HepG2 (cell line): ENCODE results near the gene PKP3. TPM values are rescaled to one million over a fixed set of nuclear protein-coding genes. Genes with fewer than 3 reads are reported as not detected.

Source experiments
- CHD2 ChIP-seq: IDR thresholded peaks from 2 replicates; pipeline ENCODE4 v1.6.1; 2011; ENCODE audit warnings: low read depth, low read length, improper control_type of control experiment
- CSRNP1 ChIP-seq: sonication (generic); formaldehyde crosslinking; IDR thresholded peaks from 2 replicates; pipeline ENCODE4 v1.8.1; 2023; ENCODE audit warnings: mild to moderate bottlenecking, missing genetic modification reagents
- DRAP1 ChIP-seq: IDR thresholded peaks from 2 replicates; pipeline ENCODE4 v1.6.1; 2016; ENCODE audit warnings: missing genetic modification reagents, missing compliant biosample characterization
- ELF1 ChIP-seq: sonication (generic); formaldehyde crosslinking; IDR thresholded peaks from 2 replicates; pipeline ENCODE4 v1.4.0; 2020; ENCODE audit warnings: missing genetic modification reagents
- ETV5 ChIP-seq: IDR thresholded peaks from 2 replicates; pipeline ENCODE4 v1.6.1; 2018; ENCODE audit warnings: missing biosample characterization, missing genetic modification reagents, inconsistent platforms, borderline replicate concordance
- FOXC1 ChIP-seq: sonication (generic); formaldehyde crosslinking; IDR thresholded peaks from 2 replicates; pipeline ENCODE4 v1.8.0; 2022; ENCODE audit warnings: mild to moderate bottlenecking, missing genetic modification reagents, borderline replicate concordance
- NONO ChIP-seq, 2 experiments: fragments of 450-650 bp in 1 of 2; sonication (generic) in 1 of 2; formaldehyde crosslinking in 1 of 2; IDR thresholded peaks in 1 of 2; conservative IDR thresholded peaks in 1 of 2; 2 replicates each; pipeline versions ENCODE4 v1.6.1 to v1.8.0; 2017 to 2022; ENCODE audit warnings: mild to moderate bottlenecking in 1 of 2, missing genetic modification reagents in 1 of 2, moderate library complexity in 1 of 2
- PPARG ChIP-seq: conservative IDR thresholded peaks from 2 replicates; pipeline ENCODE4 v1.6.1; 2016; ENCODE audit warnings: missing biosample characterization, missing genetic modification reagents
- RFX1 ChIP-seq: fragments of 450-650 bp; IDR thresholded peaks from 2 replicates; pipeline ENCODE4 v1.6.1; 2017
- SIN3B ChIP-seq: fragments of 150-350 bp; IDR thresholded peaks from 2 replicates; pipeline ENCODE4 v1.6.1; 2014; ENCODE audit warnings: low read length
- SKIL ChIP-seq: sonication (generic); formaldehyde crosslinking; IDR thresholded peaks from 2 replicates; pipeline ENCODE4 v1.8.0; 2022; ENCODE audit warnings: missing genetic modification reagents, mild to moderate bottlenecking, moderate library complexity, borderline replicate concordance
- SYNCRIP ChIP-seq: fragments of 200-400 bp; formaldehyde crosslinking; IDR thresholded peaks from 2 replicates; pipeline ENCODE4 v1.6.1; 2018; ENCODE audit warnings: mild to moderate bottlenecking, low read depth, low read length; ENCODE audit not compliant: insufficient read depth
- TEAD2 ChIP-seq: sonication (generic); formaldehyde crosslinking; IDR thresholded peaks from 2 replicates; pipeline ENCODE4 v1.9.0; 2021; ENCODE audit warnings: missing genetic modification reagents
- XRCC5 ChIP-seq: fragments of 200-400 bp; formaldehyde crosslinking; optimal IDR thresholded peaks from 2 replicates; pipeline ENCODE3; 2017; ENCODE audit warnings: mild to moderate bottlenecking, low read length
- ZGPAT ChIP-seq: IDR thresholded peaks from 2 replicates; pipeline ENCODE4 v1.6.1; 2016; ENCODE audit warnings: mild to moderate bottlenecking
- ZMYM4 ChIP-seq: sonication (generic); formaldehyde crosslinking; IDR thresholded peaks from 2 replicates; pipeline ENCODE4 v1.8.1; 2023; ENCODE audit warnings: mild to moderate bottlenecking, missing genetic modification reagents
- ZNF121 ChIP-seq: sonication (generic); formaldehyde crosslinking; IDR thresholded peaks from 2 replicates; pipeline ENCODE4 v1.5.0; 2020; ENCODE audit warnings: mild to moderate bottlenecking, missing genetic modification reagents
- ZNF496 ChIP-seq: sonication (generic); formaldehyde crosslinking; IDR thresholded peaks from 2 replicates; pipeline ENCODE4 v1.8.1; 2023; ENCODE audit warnings: mild to moderate bottlenecking, moderate library complexity, missing genetic modification reagents; ENCODE audit not compliant: insufficient replicate concordance
- ZNF768 ChIP-seq: sonication (generic); formaldehyde crosslinking; IDR thresholded peaks from 2 replicates; pipeline ENCODE4 v1.4.0; 2020; ENCODE audit warnings: missing genetic modification reagents
- ZNF891 ChIP-seq: sonication (generic); formaldehyde crosslinking; IDR thresholded peaks from 2 replicates; pipeline ENCODE4 v1.5.0; 2020; ENCODE audit warnings: mild to moderate bottlenecking, missing genetic modification reagents
- polyA plus RNA-seq, 8 experiments: library from polyadenylated mRNA; depleted of rRNA in 3 of 8; stranded (reverse) in 7 of 8; unstranded in 1 of 8; fragments of >200 nt; fragmentation: Illumina TruSeq in 4 of 8; extraction: Trizol in 4 of 8; gene quantifications; 2 replicates each; pipeline versions ENCODE4 v1.2.1 to v1.2.3, GENCODE V29; 2011 to 2016; ENCODE audit warnings: low read depth in 4 of 8, missing spikeins in 1 of 8, mixed read lengths in 1 of 8; ENCODE audit not compliant: insufficient read depth in 1 of 8
- total RNA-seq, 5 experiments: library from RNA; depleted of rRNA; stranded (reverse); fragments of >200 nt; fragmentation: Illumina TruSeq; extraction: Trizol; gene quantifications; 2 replicates each; pipeline ENCODE4 v1.2.3, GENCODE V29; 2016; ENCODE audit warnings: low read depth in 1 of 5
- TF ChIP-seq, protein P1 (sequence below): sonication (generic); formaldehyde crosslinking; conservative IDR thresholded peaks from 2 replicates; pipeline ENCODE4 v1.4.0; 2020; ENCODE audit warnings: missing genetic modification reagents

Gene PKP3
- total and polyA plus RNA-seq, 2 of the 13 experiments (the other 11 are each of a cell fraction or from before 2014, with no cell fraction given): 18.0 to 28.7 TPM

GRCh38 chr11:447923-448731, 54.1 kb downstream of the PKP3 start (continued):
- TF ChIP-seq XRCC5: peak; percentile 90
- TF ChIP-seq CSRNP1: peak; percentile 84; the same call in 1 of the 2 replicates
- TF ChIP-seq SKIL (CRISPR knock-in tag): 0 out of 2 replicates have a peak, but pooled peaks have one; percentile 18
- no peak for TF ChIP-seq RFX1
- TF ChIP-seq CHD2: no peak
- TF ChIP-seq, protein P1, sequence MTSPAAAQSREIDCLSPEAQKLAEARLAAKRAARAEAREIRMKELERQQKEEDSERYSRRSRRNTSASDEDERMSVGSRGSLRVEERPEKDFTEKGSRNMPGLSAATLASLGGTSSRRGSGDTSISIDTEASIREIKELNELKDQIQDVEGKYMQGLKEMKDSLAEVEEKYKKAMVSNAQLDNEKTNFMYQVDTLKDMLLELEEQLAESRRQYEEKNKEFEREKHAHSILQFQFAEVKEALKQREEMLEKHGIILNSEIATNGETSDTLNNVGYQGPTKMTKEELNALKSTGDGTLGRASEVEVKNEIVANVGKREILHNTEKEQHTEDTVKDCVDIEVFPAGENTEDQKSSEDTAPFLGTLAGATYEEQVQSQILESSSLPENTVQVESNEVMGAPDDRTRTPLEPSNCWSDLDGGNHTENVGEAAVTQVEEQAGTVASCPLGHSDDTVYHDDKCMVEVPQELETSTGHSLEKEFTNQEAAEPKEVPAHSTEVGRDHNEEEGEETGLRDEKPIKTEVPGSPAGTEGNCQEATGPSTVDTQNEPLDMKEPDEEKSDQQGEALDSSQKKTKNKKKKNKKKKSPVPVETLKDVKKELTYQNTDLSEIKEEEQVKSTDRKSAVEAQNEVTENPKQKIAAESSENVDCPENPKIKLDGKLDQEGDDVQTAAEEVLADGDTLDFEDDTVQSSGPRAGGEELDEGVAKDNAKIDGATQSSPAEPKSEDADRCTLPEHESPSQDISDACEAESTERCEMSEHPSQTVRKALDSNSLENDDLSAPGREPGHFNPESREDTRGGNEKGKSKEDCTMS (CRISPR knock-in tag): no peak
- no peak for TF ChIP-seq SIN3B
- peak; percentile 91 for TF ChIP-seq DRAP1
- TF ChIP-seq SYNCRIP: no peak
- TF ChIP-seq FOXC1: no peak; the same call in 1 of the 2 replicates
- peak; percentile 63 for TF ChIP-seq ZNF768 (CRISPR knock-in tag)
- TF ChIP-seq ZNF121 (CRISPR knock-in tag): peak; percentile 48
- TF ChIP-seq ETV5: peak; percentile 78
- no peak for TF ChIP-seq TEAD2 (CRISPR knock-in tag)
- 0 out of 2 replicates have a peak, but pooled peaks have one; percentile 25 for TF ChIP-seq ZNF891 (CRISPR knock-in tag)
- no peak for TF ChIP-seq NONO (IDR thresholded peaks at IDR 0.05)
- peak; percentile 75 for TF ChIP-seq NONO (CRISPR knock-in tag; conservative IDR thresholded peaks at IDR 0.05)
- TF ChIP-seq ZGPAT (CRISPR knock-in tag): peak; percentile 66
- no peak for TF ChIP-seq ZNF496
- peak; percentile 46; the same call in 1 of the 2 replicates for TF ChIP-seq ZMYM4 (CRISPR knock-in tag)
- peak; percentile 70 for TF ChIP-seq ELF1
- TF ChIP-seq PPARG (CRISPR knock-in tag): peak; percentile 22; the same call in 1 of the 2 replicates
